Left ventricle myocardium inferior (tissue), 1 donor: ENCODE data around the gene OR10D3. TPM values are rescaled to one million over a fixed set of nuclear protein-coding genes. Genes with fewer than 3 reads are reported as not detected.

Experiments
- DNase-seq: peaks from one replicate; pipeline ENCODE4 v3.0.0-alpha.2; 2020
- H3K27ac ChIP-seq: fragments of 200-600 bp; replicated peaks from 2 replicates; pipeline ENCODE4 v1.8.0; 2021
- H3K27me3 ChIP-seq: fragments of 200-600 bp; 2 replicates; pipeline ENCODE4 v1.8.0; 2021; ENCODE audit warnings: low read depth
- H3K36me3 ChIP-seq: fragments of 200-600 bp; 2 replicates; pipeline ENCODE4 v1.8.0; 2021
- H3K4me1 ChIP-seq: fragments of 200-600 bp; 2 replicates; pipeline ENCODE4 v1.8.0; 2021
- H3K4me3 ChIP-seq: fragments of 200-600 bp; 2 replicates; pipeline ENCODE4 v1.8.0; 2021; ENCODE audit warnings: mild to moderate bottlenecking, moderate library complexity
- H3K9me3 ChIP-seq: fragments of 200-600 bp; replicated peaks from 2 replicates; pipeline ENCODE4 v1.8.0; 2021
- CTCF ChIP-seq: fragments of 200-600 bp; IDR thresholded peaks from 2 replicates; pipeline ENCODE4 v1.8.0; 2021; ENCODE audit warnings: antibody characterized with exemption, mild to moderate bottlenecking, borderline replicate concordance
- intact Hi-C: fragments of 100-400 bp; cut with micrococcal nuclease; formaldehyde crosslinking; loops from one replicate; pipeline ENCODE4 v1.11.0; 2022
- total RNA-seq: library from RNA; stranded (reverse); fragmentation: NEBNext Ultra II Directional; extraction: Animal tissue kit (Norgen Biotek cat#: 25700); gene quantifications from one replicate; pipeline ENCODE4 v1.2.1, GENCODE V29; 2021
- donor health status: DM: no; HTN: yes; CAD: no; lungs with severe emphysema.

The OR10D3 gene
- total RNA-seq, 1 donor from 2014 or later: not detected

GRCh38 chr11:124197999-124198398, 14.9 kb downstream of the OR10D3 start:
- TF ChIP-seq CTCF: no peak
- Histone ChIP-seq H3K27me3 (no peaks in the 10 kb centered on the region), H3K4me1 (no peaks in the 10 kb centered on the region), H3K9me3 (peaks cover 9% of the 10 kb centered on the region), H3K4me3 (no peak overlapping the region), H3K27ac (no peak overlapping the region), H3K36me3 (no peaks in the 10 kb centered on the region)
- intact Hi-C loops: no loop called here
- no peak for DNase-seq

GRCh38 chr11:124198897-124199296, 15.8 kb downstream of the OR10D3 start:
- Histone ChIP-seq H3K27me3 (no peaks in the 10 kb centered on the region), H3K27ac (no peak overlapping the region), H3K4me1 (no peaks in the 10 kb centered on the region), H3K36me3 (no peaks in the 10 kb centered on the region), H3K4me3 (no peak overlapping the region), H3K9me3 (peaks cover 9% of the 10 kb centered on the region)
- no peak for DNase-seq
- TF ChIP-seq CTCF: no peak
- intact Hi-C loops: no loop called here

- H3K27ac ChIP-seq: no peak overlapping the region
- intact Hi-C loops: no loop called here
- no peak overlapping the region for H3K4me3 ChIP-seq
- peaks cover 9% of the 10 kb centered on the region for H3K9me3 ChIP-seq
- TF ChIP-seq CTCF: no peak
- H3K4me1 ChIP-seq: no peaks in the 10 kb centered on the region
- H3K36me3 ChIP-seq: no peaks in the 10 kb centered on the region
- DNase-seq: no peak
- H3K27me3 ChIP-seq: no peaks in the 10 kb centered on the region
These were observed 16.6 kb downstream of the OR10D3 start for GRCh38 chr11:124199702-124200101.

GRCh38 chr11:124200671-124201070, 17.5 kb downstream of the OR10D3 start:
- intact Hi-C loops: no loop called here
- H3K4me1 ChIP-seq: no peaks in the 10 kb centered on the region
- peaks cover 9% of the 10 kb centered on the region for H3K9me3 ChIP-seq
- no peak for TF ChIP-seq CTCF
- no peaks in the 10 kb centered on the region for H3K36me3 ChIP-seq
- no peak overlapping the region for H3K27ac ChIP-seq
- no peak for DNase-seq
- no peaks in the 10 kb centered on the region for H3K27me3 ChIP-seq
- H3K4me3 ChIP-seq: no peak overlapping the region

- no peak overlapping the region for H3K27ac ChIP-seq
- DNase-seq: no peak
- TF ChIP-seq CTCF: no peak
- peaks cover 9% of the 10 kb centered on the region for H3K9me3 ChIP-seq
- H3K4me1 ChIP-seq: no peaks in the 10 kb centered on the region
- H3K36me3 ChIP-seq: no peaks in the 10 kb centered on the region
- H3K4me3 ChIP-seq: no peak overlapping the region
- intact Hi-C loops: no loop called here
- H3K27me3 ChIP-seq: no peaks in the 10 kb centered on the region
These were observed 19.8 kb downstream of the OR10D3 start for GRCh38 chr11:124202951-124203350.

- TF ChIP-seq CTCF: no peak
- Histone ChIP-seq H3K4me1 (no peaks in the 10 kb centered on the region), H3K4me3 (no peak overlapping the region), H3K9me3 (peaks cover 9% of the 10 kb centered on the region), H3K36me3 (no peaks in the 10 kb centered on the region), H3K27me3 (no peaks in the 10 kb centered on the region), H3K27ac (no peak overlapping the region)
- intact Hi-C loops: no loop called here
- no peak for DNase-seq
These were observed 20.9 kb downstream of the OR10D3 start for GRCh38 chr11:124204008-124204407.
